ENCODE measurements around the gene ARHGEF12.

Gene ARHGEF12, protein sequence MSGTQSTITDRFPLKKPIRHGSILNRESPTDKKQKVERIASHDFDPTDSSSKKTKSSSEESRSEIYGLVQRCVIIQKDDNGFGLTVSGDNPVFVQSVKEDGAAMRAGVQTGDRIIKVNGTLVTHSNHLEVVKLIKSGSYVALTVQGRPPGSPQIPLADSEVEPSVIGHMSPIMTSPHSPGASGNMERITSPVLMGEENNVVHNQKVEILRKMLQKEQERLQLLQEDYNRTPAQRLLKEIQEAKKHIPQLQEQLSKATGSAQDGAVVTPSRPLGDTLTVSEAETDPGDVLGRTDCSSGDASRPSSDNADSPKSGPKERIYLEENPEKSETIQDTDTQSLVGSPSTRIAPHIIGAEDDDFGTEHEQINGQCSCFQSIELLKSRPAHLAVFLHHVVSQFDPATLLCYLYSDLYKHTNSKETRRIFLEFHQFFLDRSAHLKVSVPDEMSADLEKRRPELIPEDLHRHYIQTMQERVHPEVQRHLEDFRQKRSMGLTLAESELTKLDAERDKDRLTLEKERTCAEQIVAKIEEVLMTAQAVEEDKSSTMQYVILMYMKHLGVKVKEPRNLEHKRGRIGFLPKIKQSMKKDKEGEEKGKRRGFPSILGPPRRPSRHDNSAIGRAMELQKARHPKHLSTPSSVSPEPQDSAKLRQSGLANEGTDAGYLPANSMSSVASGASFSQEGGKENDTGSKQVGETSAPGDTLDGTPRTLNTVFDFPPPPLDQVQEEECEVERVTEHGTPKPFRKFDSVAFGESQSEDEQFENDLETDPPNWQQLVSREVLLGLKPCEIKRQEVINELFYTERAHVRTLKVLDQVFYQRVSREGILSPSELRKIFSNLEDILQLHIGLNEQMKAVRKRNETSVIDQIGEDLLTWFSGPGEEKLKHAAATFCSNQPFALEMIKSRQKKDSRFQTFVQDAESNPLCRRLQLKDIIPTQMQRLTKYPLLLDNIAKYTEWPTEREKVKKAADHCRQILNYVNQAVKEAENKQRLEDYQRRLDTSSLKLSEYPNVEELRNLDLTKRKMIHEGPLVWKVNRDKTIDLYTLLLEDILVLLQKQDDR (N-terminal part only)

DNA sequence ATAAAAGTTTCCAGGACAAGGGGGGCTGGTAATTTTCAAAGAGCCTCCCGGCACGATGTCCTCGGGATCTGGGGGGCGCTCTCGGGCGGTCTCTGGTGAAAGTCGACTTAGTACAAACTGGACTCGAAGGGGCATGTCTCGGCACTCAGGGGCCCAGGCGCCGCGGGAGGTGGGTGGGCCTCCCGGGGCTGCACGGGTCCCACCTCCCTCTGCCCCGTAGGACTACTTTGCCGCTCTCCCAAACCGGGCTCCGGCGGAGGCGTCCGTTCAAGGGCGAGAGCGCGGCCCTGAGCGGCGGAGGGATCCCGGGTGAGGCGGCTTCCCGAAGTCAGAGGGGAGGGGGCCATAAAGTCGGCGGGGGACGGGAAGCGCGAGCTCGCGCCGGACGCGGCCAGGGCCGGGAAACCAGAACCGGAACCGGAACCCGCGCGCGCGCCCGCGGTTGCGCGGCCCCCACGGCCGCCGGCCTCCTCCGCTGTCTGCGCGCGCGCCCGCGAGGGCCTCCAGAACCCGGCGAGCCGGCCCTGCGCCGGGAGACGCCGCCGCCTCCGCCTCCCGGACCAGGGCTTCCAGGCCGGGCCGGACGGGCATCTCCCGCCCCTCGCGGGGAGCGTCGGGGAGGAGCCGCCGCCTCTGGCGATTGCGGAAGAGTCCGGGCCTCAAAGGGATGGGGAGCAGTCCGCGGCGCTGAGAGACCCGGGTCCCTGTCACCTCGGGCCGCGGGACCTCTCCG is at the start of gene ARHGEF12:
TSS of gene ARHGEF12 (plus strand) at position 506 of the 733 bp plus-strand sequence. CDS start 831 bp downstream, outside the sequence.
- no peak for DNase-seq (ENCODE audit: low spot score)

DNA sequence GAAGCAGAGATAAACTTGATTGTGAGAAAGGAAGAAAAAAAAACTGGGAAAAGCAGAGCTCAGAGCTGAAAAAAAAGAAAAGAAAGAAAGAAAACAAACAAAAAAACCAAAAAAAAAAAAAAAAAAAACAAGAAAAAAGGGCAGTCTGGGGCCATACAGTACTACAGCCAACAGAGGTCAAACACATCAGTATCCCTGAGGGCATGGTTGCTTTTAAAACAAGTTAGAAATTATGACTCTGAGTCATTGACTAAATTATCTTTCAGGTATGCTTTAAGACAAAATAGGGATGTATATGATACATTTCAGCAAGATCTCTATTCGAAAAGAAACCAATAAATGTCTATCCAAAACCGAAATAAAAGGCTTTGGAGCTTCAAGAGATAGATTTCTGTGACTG is 48.2 kb upstream of the ARHGEF12 start:
- no peak for DNase-seq (ENCODE audit: low spot score)

DNA sequence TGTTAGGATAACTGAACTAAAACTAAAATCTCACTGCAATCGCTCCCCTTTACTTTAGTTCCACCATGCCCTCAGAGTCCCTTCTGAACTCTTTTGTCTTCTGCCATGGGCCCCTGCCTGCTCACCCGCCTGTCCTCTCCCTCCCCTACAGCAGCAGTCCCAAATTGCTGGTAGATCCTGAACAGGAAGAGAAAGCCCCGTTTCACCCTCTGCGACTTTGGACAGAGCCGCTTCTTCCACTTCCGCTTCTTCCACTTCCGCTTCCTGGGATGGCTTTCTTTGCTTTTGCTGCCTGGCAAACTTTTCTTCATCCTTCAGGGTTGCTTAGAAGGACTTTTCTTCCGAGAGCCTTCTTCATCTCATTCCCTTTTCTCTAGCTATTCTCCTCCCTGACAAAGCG is 46.8 kb upstream of the ARHGEF12 start:
- no peak for DNase-seq (ENCODE audit: low spot score)

DNA sequence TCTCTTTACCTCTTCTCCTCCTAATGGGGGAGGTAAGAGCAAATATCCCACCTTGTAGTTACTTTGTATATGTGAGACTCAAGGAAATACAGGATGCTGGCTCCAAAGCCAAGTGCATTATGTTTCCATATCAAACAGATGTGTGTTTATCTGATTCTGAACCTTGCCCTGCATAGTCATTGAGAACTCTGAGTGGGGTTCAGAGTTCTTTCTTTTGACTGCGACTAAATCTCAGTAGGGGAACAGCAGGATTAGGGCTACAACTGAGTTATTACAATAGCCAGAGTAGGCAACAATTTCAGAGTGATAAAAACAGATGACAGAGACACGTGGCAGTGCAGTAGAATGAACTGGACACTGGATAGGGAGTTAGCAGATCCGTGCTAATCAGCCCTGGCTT is 45.3 kb upstream of the ARHGEF12 start:
- no peak for DNase-seq (ENCODE audit: low spot score)

DNA sequence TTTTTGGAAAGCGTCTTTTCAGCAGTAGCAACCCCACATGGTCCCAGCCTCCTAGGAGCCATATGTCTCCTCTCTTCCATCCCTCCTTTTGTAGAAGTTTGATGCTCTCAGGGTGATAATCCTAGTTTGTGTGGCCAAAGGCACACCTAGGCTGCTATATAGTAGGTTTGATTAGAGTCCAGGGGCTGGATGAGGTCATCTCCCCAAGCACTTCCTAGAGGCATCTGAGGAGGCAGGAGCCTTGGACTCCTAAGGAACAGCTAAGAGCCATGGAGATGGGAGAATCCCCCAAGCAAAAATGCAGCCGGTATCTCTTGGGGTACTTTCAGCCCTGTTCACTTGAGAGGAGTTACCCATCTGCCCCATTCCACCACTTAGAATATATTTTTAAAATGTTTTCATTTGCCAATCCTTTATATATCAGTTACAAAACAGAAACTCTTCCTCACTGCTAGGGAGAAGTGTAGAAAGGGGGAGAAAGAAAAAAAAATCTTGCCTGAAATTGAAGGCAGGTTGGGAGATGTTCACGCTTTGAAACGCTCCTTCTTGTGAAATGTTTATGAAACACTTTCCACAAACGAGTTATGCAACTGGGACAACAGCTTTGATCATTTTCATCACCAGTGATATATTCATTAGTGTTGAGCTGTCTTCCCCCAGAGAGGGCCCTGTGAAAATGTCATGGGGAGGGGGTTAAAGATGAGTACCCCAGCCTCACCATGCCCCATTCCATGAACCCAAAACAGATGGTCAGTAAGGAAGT is 43.0 kb upstream of the ARHGEF12 start:
- DNase-seq (ENCODE audit: low spot score), result no peak

DNA sequence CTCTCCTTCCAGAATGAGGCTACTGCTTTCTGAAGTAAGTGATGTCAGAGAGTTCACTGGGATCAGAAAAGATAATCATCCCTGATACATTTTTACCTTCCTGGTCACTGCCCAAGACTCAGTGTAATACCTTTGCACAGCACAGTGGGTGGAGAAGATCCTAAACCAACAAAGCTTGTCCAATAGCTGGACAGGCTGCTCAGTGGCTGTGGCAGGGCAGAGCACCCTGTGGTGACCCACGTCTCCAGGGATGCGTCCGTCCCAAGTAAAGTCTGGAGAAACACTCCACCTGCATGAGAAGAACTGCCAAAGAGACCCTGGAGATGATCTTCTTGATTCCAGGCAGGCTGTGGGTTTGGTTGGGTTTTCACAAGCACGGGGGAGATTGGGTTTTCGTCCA is 42.1 kb upstream of the ARHGEF12 start:
- DNase-seq (ENCODE audit: low spot score), result no peak

DNA sequence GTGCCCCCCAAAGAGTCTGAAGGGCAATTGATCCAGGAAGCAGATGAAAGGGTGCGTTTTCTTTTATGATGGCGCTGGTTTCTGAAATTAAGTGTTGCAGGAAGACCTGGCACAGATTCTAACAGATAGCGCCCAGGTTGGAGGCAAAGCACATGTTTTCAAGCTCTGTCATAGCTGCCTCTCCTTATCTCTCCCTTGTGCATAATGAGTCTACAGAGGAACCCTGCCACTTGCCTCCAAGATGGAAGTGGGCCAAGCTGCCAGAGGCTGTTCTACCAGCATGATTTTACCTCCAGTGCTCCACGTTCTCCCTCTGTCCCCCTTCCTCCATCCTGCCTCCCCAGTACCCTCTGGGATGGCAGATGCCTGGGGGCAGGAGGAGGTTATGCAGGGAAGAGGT is 41.1 kb upstream of the ARHGEF12 start:
- no peak for DNase-seq (ENCODE audit: low spot score)

DNA sequence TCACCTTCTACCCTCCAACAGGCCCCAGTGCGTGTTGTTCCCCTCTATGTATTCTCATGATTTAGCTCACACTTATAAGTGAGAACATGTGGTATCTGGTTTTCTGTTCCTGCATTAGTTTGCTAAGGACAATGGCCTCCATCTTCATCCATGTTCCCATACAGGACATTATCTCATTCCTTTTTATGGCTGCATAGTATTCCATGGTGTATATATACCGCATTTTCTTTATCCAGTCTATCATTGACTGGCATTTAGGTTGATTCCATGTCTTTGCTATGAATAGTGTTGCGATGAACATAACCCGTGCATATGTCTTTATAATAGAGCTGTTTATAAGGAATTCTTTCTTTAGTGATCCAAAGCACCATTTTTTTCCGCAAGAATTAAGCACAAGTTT is 39.7 kb upstream of the ARHGEF12 start:
- no peak for DNase-seq (ENCODE audit: low spot score)

DNA sequence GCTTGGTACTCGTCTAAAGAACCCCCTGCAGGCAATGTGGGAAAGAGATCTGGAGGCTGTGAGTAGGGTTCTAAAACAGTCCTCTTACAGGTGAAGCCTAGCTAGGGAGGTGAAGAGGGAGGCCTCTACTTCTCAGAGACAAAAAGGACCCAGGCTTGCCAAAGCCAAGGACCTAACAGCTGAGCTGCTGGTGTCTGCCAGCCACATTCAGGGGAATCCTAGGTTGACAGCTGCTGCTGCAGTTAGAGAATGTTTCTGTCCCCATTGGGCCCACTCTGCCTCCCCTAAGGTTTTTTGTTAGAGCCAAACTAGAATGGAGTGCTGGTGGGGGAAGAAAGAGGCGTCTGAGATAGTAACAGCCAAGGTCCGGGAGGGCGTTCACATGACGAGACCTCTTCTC is 37.8 kb upstream of the ARHGEF12 start:
- no peak for DNase-seq (ENCODE audit: low spot score)

DNA sequence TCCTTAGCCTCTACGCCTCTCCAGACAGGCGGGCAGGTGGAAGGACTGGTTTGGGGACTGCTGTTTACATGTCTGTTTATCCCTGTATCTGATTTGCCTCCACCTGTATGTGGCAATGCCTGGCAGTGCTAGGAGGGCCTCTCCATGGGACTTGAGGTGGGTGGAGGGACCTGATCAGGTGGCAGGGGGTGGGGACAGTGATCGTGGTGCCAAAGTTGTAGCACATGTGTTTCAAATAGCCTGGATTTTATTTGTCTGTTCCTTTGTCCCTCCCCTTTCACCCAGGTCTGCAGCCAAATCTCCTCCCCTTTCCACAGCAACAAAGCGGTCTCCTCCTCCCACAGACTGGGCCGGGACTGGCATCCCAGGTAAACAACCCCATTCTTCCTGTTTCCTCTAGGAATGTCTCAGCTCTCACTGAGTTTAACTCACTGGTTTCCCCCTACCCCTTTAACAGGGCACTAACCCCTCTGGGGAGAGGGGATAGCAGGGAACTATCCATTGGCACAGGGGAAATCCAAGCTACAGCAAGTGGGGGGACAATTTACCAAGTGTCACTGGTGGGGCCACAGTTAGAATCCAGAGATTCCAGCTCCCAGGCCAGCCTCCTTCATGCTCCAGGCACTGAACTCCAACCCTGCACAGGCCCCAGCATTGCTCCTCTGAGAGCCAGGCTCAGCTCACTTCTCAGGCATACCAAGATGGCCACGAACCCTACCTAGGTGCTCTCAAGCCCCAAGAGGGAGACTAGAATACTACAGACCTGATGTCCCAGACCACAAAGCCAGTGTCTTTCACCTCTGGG is 34.0 kb upstream of the ARHGEF12 start:
- DNase-seq (ENCODE audit: low spot score), result no peak

DNA sequence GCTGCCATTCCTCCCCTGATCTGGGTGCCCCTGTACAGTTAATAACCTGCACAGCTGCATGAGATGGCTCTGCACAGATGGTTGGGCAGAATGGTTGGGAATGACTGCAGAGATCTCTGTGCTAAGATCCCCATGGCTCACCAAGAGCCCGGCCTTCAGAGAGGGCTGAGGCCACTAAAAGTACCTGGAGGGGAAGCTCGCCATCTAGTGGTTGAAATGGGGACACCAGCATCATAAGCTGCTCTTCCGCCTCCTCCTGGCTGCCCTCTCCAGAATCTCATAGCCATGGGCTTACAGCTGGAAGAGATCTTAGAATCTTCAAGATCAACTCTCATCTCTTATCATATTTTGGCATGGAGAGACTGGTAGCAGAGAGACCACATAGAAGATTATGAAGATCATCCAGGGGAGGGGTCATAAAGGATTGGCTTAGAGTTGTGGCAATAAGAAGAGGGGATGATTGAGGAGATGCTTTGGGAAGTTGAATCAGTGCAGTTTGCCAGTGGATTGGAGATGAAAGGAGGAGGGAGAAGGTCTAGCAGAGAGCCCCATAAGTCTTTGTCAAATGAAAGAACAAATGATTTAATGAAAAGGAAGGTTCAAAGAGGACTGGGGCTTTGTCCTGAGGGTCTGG is 33.1 kb upstream of the ARHGEF12 start:
- DNase-seq (ENCODE audit: low spot score), result peak; percentile 12

DNA sequence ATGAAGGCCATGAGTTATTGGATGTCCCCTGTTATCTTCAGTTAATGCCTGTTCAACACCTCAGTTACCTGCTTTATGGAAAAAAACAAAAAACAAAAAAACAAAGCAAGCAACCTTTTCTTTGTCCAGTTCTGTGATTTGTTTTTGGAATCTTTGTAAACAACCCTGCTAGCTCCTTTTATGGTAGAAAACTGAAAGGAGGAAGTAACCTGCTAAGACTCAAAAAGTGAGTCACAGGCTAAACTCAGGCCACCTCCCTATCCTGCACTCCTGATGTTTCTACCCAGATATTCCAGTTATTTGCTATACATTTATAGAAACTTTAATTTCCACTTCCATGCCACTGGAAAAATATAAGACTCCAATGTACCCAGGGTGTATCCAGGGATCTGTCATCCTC is 31.7 kb upstream of the ARHGEF12 start:
- DNase-seq (ENCODE audit: low spot score), result no peak

DNA sequence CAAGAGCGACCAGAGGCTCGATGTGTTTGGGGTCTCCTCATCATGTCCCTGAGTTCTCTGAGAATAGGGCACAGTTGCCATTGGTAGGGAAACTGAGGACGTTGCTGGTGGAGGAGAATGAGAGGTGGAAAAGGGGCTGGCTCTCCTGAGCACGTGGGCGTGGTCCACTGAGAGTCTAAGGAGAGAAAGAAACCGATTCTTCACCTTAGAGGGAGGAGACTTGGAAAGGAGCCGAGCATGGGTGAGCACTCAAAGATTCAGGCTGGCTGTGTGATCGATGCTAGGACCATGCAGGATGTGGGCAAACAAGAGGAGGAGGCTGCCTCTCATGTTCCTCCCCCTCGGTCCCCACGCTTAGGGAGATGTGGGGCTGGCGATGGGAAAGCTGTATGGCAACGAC is 30.9 kb upstream of the ARHGEF12 start:
- DNase-seq (ENCODE audit: low spot score), result no peak

DNA sequence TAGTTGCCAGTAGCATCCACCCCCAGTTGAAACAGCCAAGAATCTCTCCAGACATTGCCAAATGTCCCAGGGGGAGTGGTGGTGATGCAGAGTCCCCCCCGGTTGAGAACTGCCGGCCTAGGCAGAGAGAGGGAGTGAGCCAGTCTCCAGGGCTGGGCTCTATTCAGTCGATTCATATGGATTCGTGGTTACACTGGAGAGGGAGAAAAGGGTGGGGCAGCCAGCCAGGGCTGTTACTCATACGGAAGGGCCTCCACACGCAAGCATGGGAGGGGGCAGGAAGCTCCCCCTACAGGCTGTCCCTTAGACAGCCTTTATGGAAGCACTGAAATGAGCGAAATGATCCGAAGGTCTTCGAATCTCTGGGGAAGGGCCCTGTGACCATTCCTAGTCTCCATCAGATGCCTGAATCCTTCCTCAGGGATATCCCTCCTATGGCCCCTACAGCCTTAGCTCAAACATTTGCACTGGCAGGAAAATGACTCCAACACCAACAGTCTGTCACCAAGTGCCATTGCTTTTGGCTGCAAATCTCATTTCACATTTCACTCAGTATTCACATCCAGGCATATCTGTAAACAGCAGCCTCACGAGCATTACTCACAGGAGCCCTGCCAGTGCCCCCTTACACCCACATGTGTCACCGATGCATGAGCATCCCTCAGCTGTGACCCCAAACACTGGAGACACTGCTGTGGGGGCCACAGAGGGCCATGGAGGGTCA is 29.5 kb upstream of the ARHGEF12 start:
- DNase-seq (ENCODE audit: low spot score), result no peak

DNA sequence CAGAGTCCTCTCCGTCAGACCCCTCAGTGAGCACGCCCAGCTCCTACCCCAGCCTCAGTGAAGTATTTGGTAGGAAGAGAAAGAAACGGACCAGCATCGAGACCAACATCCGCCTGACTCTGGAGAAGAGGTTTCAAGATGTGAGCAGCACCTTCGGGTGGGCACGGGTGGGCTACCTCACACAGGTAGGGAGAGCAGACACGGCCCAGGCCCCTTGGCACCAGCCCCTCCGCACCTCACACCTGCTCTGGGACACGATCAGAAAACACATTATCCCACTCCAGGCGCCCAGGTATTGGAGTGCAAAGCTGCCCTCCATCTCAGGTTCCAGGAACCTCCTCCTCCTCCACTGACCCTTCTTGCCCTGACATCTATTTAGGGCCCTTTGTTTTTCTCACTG is 28.7 kb upstream of the ARHGEF12 start:
- DNase-seq (ENCODE audit: low spot score), result no peak

DNA sequence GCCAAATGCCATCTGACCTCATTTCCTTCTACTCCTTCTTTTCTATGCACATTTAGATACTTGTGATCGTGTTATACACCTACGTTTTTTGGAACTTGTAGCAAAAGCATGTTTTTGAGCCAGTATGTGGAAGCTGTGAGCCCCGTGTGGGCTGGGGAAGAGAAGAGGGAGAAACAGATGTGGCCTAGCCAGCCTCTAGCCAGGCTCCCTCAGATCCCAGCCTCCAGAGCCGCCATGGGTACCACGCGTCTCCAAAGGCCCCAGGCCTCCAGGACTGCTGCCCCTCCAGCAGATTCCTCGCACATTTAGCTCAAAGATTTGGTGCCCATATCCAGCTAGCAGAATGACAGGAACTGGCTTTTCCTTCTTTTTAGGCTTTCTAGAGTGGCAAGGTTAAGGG is 28.1 kb upstream of the ARHGEF12 start:
- DNase-seq (ENCODE audit: low spot score), result no peak

DNA sequence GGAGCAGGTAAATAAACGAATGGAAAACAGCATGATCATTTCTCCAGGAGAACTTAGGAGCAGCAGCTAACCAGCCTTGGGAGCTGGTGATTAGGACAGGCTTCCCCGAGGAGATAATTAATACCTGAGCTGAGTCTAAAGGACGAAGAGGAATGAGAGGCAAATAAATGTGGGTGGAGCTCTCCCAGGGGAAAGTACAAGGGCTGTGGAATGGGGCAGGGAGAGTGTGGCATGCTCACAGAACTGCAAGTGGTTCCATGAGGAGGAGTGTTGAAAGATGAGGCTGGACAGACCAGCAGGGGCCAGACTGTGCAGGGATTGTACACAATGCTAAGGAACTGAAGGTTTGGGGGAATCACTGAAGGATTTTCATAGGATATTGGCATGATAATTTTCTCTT is 25.3 kb upstream of the ARHGEF12 start:
- DNase-seq (ENCODE audit: low spot score), result no peak

DNA sequence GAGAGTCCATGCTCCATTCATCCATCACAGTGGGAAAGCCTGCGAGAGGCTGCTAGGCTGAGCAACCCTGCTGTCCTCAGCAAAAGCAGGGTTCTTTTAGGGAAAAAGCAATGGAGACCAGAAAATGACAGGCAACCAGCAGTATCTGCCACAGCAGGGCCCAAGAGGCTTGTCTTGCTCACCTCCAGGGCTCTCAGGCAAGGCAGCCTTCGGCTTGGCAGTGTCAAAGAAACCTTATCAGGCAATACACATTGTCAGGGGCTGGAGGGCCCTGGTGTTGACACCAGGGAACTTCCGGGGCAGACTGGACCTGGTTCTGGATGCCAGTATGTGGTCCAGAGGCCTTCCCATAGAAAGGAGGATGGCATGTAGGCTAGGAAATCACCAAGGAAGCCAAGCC is 21.4 kb upstream of the ARHGEF12 start:
- DNase-seq (ENCODE audit: low spot score), result no peak

Measured in HuH-7 (cell line).